ENCODE data around the gene NFE2L3. TPM values are rescaled to one million over a fixed set of nuclear protein-coding genes. Genes with fewer than 3 reads are reported as not detected.

Gene NFE2L3
- total and polyA plus RNA-seq, 9 of the 15 experiments (the other 6 are each of a cell fraction or from before 2014, with no cell fraction given): 2.9 to 16.9 (median 12.4) TPM

DNA sequence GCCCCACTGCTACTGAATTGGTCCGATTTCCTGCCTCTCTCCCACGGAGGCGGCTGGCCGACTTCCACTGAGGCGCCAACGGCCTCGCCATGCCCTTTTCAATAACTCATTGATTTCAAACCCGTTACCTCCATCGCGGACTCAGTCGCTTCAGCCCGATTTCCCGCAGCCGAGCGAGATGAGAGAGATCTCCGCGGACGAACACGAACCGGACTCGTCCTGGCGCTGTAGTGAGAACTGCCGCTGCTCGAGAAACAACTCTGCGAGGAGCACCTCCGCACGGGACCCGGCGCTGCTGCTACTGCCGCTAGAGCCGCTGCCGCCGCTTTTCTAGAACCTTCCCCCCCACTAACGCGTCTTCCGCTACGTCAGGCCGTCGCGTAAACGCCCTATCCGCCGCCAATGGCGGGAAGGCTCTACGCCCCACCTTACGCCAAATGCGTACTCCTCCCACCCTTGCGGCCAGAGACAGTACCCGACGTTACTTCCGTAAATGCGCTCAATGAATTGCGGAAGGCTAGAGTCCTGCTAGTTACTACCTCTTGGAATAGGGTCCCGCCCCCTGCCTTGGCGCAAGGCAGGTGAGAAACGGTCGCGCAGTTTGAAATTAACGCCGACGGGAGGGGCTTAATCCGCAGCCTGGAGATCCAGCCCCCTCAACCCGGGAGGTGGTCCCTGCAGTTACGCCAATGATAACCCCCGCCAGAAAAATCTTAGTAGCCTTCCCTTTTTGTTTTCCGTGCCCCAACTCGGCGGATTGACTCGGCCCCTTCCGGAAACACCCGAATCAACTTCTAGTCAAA is 48.6 kb downstream of the NFE2L3 start, which contains the start of gene HNRNPA2B1 (continued):
- TF ChIP-seq POLR2AphosphoS5 (IDR thresholded peaks at IDR 0.05; ENCODE audit: control insufficient read depth, insufficient read depth, low read depth, low read length) (peak; percentile 98), NEUROD1 (IDR thresholded peaks at IDR 0.05; ENCODE audit: borderline replicate concordance, low read depth, low read length, partially characterized antibody) (no peak), ATF7 (IDR thresholded peaks at IDR 0.05) (peak; percentile 78), ZNF232 (CRISPR knock-in tag; IDR thresholded peaks at IDR 0.05) (no peak), RHOXF2B (CRISPR knock-in tag; conservative IDR thresholded peaks at IDR 0.05) (peak; percentile 74; the same call in 1 of the 2 replicates), TAF15 (IDR thresholded peaks at IDR 0.05; ENCODE audit: low read depth, low read length) (peak; percentile 99; the same call in 1 of the 2 replicates), ZNF354B (CRISPR knock-in tag; IDR thresholded peaks at IDR 0.05) (no peak), CEBPG (CRISPR knock-in tag; IDR thresholded peaks at IDR 0.05) (no peak; the same call in 1 of the 2 replicates), CEBPG (tag; conservative IDR thresholded peaks at IDR 0.05 in 1 of 2, IDR thresholded peaks at IDR 0.05 in 1 of 2) (no peak), ZNF57 (CRISPR knock-in tag; IDR thresholded peaks at IDR 0.05) (no peak), SAFB (IDR thresholded peaks at IDR 0.05; ENCODE audit: borderline replicate concordance, low read depth, low read length) (no peak; the same call in 1 of the 2 replicates), ZZZ3 (IDR thresholded peaks at IDR 0.05) (no peak), ZNF3 (CRISPR knock-in tag; IDR thresholded peaks at IDR 0.05) (no peak), ZNF79 (CRISPR knock-in tag; IDR thresholded peaks at IDR 0.05; ENCODE audit: low read depth) (no peak), ZNF75A (CRISPR knock-in tag; IDR thresholded peaks at IDR 0.05) (no peak)
- TF ChIP-seq, protein P1, sequence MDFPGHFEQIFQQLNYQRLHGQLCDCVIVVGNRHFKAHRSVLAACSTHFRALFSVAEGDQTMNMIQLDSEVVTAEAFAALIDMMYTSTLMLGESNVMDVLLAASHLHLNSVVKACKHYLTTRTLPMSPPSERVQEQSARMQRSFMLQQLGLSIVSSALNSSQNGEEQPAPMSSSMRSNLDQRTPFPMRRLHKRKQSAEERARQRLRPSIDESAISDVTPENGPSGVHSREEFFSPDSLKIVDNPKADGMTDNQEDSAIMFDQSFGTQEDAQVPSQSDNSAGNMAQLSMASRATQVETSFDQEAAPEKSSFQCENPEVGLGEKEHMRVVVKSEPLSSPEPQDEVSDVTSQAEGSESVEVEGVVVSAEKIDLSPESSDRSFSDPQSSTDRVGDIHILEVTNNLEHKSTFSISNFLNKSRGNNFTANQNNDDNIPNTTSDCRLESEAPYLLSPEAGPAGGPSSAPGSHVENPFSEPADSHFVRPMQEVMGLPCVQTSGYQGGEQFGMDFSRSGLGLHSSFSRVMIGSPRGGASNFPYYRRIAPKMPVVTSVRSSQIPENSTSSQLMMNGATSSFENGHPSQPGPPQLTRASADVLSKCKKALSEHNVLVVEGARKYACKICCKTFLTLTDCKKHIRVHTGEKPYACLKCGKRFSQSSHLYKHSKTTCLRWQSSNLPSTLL (IDR thresholded peaks at IDR 0.05): no peak
- TF ChIP-seq, protein P2, sequence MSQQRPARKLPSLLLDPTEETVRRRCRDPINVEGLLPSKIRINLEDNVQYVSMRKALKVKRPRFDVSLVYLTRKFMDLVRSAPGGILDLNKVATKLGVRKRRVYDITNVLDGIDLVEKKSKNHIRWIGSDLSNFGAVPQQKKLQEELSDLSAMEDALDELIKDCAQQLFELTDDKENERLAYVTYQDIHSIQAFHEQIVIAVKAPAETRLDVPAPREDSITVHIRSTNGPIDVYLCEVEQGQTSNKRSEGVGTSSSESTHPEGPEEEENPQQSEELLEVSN (IDR thresholded peaks at IDR 0.05; ENCODE audit: borderline replicate concordance in 1 of 2, extremely low read depth in 1 of 2, insufficient read depth in 1 of 2, insufficient read length in 1 of 2, low read depth in 1 of 2, low read length in 1 of 2, poor library complexity in 1 of 2, severe bottlenecking in 1 of 2): peak in 1 of 2 experiments; percentile 50
- TF ChIP-seq, protein P3, sequence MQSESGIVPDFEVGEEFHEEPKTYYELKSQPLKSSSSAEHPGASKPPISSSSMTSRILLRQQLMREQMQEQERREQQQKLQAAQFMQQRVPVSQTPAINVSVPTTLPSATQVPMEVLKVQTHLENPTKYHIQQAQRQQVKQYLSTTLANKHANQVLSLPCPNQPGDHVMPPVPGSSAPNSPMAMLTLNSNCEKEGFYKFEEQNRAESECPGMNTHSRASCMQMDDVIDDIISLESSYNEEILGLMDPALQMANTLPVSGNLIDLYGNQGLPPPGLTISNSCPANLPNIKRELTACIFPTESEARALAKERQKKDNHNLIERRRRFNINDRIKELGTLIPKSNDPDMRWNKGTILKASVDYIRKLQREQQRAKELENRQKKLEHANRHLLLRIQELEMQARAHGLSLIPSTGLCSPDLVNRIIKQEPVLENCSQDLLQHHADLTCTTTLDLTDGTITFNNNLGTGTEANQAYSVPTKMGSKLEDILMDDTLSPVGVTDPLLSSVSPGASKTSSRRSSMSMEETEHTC (IDR thresholded peaks at IDR 0.05): no peak; the same call in 1 of the 2 replicates
- TF ChIP-seq, protein P4, sequence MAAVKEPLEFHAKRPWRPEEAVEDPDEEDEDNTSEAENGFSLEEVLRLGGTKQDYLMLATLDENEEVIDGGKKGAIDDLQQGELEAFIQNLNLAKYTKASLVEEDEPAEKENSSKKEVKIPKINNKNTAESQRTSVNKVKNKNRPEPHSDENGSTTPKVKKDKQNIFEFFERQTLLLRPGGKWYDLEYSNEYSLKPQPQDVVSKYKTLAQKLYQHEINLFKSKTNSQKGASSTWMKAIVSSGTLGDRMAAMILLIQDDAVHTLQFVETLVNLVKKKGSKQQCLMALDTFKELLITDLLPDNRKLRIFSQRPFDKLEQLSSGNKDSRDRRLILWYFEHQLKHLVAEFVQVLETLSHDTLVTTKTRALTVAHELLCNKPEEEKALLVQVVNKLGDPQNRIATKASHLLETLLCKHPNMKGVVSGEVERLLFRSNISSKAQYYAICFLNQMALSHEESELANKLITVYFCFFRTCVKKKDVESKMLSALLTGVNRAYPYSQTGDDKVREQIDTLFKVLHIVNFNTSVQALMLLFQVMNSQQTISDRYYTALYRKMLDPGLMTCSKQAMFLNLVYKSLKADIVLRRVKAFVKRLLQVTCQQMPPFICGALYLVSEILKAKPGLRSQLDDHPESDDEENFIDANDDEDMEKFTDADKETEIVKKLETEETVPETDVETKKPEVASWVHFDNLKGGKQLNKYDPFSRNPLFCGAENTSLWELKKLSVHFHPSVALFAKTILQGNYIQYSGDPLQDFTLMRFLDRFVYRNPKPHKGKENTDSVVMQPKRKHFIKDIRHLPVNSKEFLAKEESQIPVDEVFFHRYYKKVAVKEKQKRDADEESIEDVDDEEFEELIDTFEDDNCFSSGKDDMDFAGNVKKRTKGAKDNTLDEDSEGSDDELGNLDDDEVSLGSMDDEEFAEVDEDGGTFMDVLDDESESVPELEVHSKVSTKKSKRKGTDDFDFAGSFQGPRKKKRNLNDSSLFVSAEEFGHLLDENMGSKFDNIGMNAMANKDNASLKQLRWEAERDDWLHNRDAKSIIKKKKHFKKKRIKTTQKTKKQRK (IDR thresholded peaks at IDR 0.05; ENCODE audit: borderline replicate concordance, low read depth, low read length): no peak
